ENCODE results near the gene GADD45A. TPM values are rescaled to one million over a fixed set of nuclear protein-coding genes. Genes with fewer than 3 reads are reported as not detected.

The GADD45A gene
- total RNA-seq, 1 donor from 2014 or later: 162 TPM

DNA sequence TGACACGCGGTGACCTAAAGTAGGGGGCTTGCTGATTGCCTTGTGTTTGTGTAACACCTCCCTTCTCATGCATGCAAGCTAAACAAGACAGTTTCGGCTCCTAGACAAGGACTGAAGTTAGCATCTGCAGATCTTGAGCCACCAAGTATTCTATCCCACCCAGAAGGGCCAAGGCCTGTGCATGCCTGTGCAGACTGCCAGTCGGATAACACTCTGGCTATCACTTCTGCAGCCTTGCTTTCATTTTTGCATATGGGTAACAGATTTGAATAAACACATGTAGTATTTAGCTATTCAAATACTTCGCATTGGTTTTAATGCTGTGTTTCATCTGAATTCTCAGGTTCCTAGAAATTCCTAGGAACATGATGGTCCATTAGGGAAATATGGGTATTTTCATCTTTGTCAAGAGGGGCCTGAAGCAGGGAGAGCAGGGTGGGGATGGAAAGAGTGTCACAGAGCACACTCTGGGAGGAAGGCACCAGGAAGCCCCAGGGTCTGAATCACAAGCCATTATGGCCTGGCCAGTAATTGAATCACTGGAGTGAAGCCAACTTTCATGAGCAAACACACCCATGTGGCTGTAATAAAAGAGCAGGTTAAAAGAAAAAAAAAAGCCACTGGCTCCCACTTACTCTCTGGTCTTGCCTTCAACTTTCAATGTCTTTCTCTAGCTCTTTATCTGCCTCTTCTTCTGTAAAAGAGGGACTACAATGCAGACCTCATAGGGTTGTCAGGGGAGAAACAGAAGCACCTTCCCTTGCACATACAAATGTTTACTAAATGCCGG, 28.3 kb downstream of the GADD45A start:
- H3K9ac ChIP-seq (ENCODE audit: low read length): peak overlapping the region; percentile 17
- peak; percentile 84 for DNase-seq (ENCODE audit: low read depth)

DNA sequence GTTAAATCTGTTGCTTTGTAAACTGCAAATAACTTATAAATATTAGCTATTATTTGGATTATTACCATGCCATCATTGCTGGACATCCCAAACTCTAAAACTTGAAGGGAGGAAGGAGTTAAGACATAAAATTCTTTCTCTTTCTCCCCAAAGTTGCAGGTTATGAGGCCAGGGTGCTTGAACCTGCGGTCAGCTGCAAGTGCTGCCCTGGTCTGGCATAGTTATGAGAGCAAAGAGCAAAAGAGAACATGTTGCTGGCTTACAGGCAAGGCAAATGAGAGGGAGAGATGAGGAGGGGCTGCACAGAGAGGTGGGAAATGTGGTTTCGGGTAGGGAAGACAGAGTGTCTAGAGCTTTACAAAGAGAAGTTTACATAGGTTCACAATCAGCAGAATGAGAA, 30.8 kb downstream of the GADD45A start:
- peaks cover 25% of the 10 kb centered on the region for H3K4me1 ChIP-seq (ENCODE audit: insufficient read depth, low read length)
- no peak for DNase-seq (ENCODE audit: low read depth)
- H3K27ac Mint-ChIP-seq (ENCODE audit: unreplicated experiment): no peak overlapping the region
- peaks cover 2% of the 10 kb centered on the region for H3K36me3 Mint-ChIP-seq (ENCODE audit: low read depth, unreplicated experiment)
- H2AFZ ChIP-seq (ENCODE audit: low read depth, low read length): no peak overlapping the region
- peaks cover 36% of the 10 kb centered on the region for H3K4me1 Mint-ChIP-seq (ENCODE audit: low read depth, unreplicated experiment)
- no peaks in the 10 kb centered on the region for H3K27me3 ChIP-seq (ENCODE audit: insufficient read depth, low read length)
- peaks cover 76% of the 10 kb centered on the region for H3K79me2 ChIP-seq (ENCODE audit: insufficient read depth, low read length)
- H4K20me1 ChIP-seq (ENCODE audit: insufficient read depth, low read length): peaks cover 47% of the 10 kb centered on the region
- no peak overlapping the region for H3K4me2 ChIP-seq (ENCODE audit: low read length)
- H3K27me3 Mint-ChIP-seq (ENCODE audit: low read depth, unreplicated experiment): no peaks in the 10 kb centered on the region
- no peak for FAIRE-seq
- no peaks in the 10 kb centered on the region for H3K36me3 ChIP-seq (ENCODE audit: insufficient read depth, low read length)
- H3K4me3 ChIP-seq (ENCODE audit: insufficient read depth, low read depth, low read length): no peak overlapping the region
- TF ChIP-seq, protein P1, sequence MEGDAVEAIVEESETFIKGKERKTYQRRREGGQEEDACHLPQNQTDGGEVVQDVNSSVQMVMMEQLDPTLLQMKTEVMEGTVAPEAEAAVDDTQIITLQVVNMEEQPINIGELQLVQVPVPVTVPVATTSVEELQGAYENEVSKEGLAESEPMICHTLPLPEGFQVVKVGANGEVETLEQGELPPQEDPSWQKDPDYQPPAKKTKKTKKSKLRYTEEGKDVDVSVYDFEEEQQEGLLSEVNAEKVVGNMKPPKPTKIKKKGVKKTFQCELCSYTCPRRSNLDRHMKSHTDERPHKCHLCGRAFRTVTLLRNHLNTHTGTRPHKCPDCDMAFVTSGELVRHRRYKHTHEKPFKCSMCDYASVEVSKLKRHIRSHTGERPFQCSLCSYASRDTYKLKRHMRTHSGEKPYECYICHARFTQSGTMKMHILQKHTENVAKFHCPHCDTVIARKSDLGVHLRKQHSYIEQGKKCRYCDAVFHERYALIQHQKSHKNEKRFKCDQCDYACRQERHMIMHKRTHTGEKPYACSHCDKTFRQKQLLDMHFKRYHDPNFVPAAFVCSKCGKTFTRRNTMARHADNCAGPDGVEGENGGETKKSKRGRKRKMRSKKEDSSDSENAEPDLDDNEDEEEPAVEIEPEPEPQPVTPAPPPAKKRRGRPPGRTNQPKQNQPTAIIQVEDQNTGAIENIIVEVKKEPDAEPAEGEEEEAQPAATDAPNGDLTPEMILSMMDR (IDR thresholded peaks at IDR 0.05; ENCODE audit: insufficient read depth, low read depth, low read length): no peak
- TF ChIP-seq EZH2 (IDR thresholded peaks at IDR 0.05; ENCODE audit: insufficient read depth, low read length): no peak
- H3K27ac ChIP-seq (ENCODE audit: low read depth, low read length): no peak overlapping the region
- H3K9me3 Mint-ChIP-seq (ENCODE audit: unreplicated experiment): no peaks in the 10 kb centered on the region
- no peak overlapping the region for H3K9ac ChIP-seq (ENCODE audit: low read length)
- no peaks in the 10 kb centered on the region for H3K9me3 ChIP-seq (ENCODE audit: insufficient read depth, low read depth, low read length)
- no peak overlapping the region for H3K4me3 Mint-ChIP-seq (ENCODE audit: unreplicated experiment)

More for the DNA sequence above, 28.3 kb downstream of the GADD45A start:
- Mint-ChIP-seq H3K4me1 (ENCODE audit: low read depth, unreplicated experiment) (peaks cover 53% of the 10 kb centered on the region), H3K4me3 (ENCODE audit: unreplicated experiment) (no peak overlapping the region), H3K9me3 (ENCODE audit: unreplicated experiment) (no peaks in the 10 kb centered on the region), H3K27ac (ENCODE audit: unreplicated experiment) (no peak overlapping the region), H3K27me3 (ENCODE audit: low read depth, unreplicated experiment) (no peaks in the 10 kb centered on the region), H3K36me3 (ENCODE audit: low read depth, unreplicated experiment) (peaks cover 2% of the 10 kb centered on the region)
- TF ChIP-seq, protein P1 (IDR thresholded peaks at IDR 0.05; ENCODE audit: insufficient read depth, low read depth, low read length): no peak
- no peak for TF ChIP-seq EZH2 (IDR thresholded peaks at IDR 0.05; ENCODE audit: insufficient read depth, low read length)
- Histone ChIP-seq H3K79me2 (ENCODE audit: insufficient read depth, low read length) (peaks cover 68% of the 10 kb centered on the region), H3K27ac (ENCODE audit: low read depth, low read length) (peak overlapping the region; percentile 9), H3K4me2 (ENCODE audit: low read length) (peak overlapping the region; percentile 44), H3K36me3 (ENCODE audit: insufficient read depth, low read length) (no peaks in the 10 kb centered on the region), H4K20me1 (ENCODE audit: insufficient read depth, low read length) (peaks cover 42% of the 10 kb centered on the region), H3K9me3 (ENCODE audit: insufficient read depth, low read depth, low read length) (no peaks in the 10 kb centered on the region), H3K4me1 (ENCODE audit: insufficient read depth, low read length) (peaks cover 45% of the 10 kb centered on the region), H3K4me3 (ENCODE audit: insufficient read depth, low read depth, low read length) (no peak overlapping the region), H3K27me3 (ENCODE audit: insufficient read depth, low read length) (no peaks in the 10 kb centered on the region), H2AFZ (ENCODE audit: low read depth, low read length) (no peak overlapping the region)
- FAIRE-seq: no peak

DNA sequence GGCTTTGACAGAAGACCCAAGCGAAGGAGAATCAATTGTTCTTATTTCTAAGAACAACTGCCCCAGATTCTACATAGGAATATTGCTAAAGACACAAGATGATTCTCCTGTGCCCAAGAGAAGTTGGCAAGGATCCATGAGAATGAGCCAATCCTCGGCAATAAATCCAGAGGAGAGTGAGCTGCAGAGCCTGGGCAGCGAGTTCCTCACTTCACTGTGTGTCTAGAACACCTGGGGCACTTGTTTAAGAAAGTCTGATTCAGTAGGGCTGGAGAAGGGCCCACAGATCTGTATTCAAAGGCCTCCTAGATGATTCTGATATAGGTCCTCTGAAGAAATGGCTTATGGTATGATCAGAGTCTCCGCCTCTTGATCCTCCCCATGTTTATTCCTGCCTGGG, 31.8 kb downstream of the GADD45A start:
- Mint-ChIP-seq H3K36me3 (ENCODE audit: low read depth, unreplicated experiment) (peaks cover 2% of the 10 kb centered on the region), H3K27me3 (ENCODE audit: low read depth, unreplicated experiment) (no peaks in the 10 kb centered on the region), H3K9me3 (ENCODE audit: unreplicated experiment) (no peaks in the 10 kb centered on the region), H3K4me1 (ENCODE audit: low read depth, unreplicated experiment) (peaks cover 34% of the 10 kb centered on the region), H3K4me3 (ENCODE audit: unreplicated experiment) (no peak overlapping the region), H3K27ac (ENCODE audit: unreplicated experiment) (no peak overlapping the region)
- no peak for FAIRE-seq
- H2AFZ ChIP-seq (ENCODE audit: low read depth, low read length): no peak overlapping the region
- H3K36me3 ChIP-seq (ENCODE audit: insufficient read depth, low read length): no peaks in the 10 kb centered on the region
- H3K27ac ChIP-seq (ENCODE audit: low read depth, low read length): no peak overlapping the region
- H3K9ac ChIP-seq (ENCODE audit: low read length): no peak overlapping the region
- no peak for TF ChIP-seq EZH2 (IDR thresholded peaks at IDR 0.05; ENCODE audit: insufficient read depth, low read length)
- TF ChIP-seq, protein P1 (IDR thresholded peaks at IDR 0.05; ENCODE audit: insufficient read depth, low read depth, low read length): no peak
- peaks cover 77% of the 10 kb centered on the region for H3K79me2 ChIP-seq (ENCODE audit: insufficient read depth, low read length)
- no peak for DNase-seq (ENCODE audit: low read depth)
- no peak overlapping the region for H3K4me2 ChIP-seq (ENCODE audit: low read length)
- H4K20me1 ChIP-seq (ENCODE audit: insufficient read depth, low read length): peaks cover 57% of the 10 kb centered on the region
- no peak overlapping the region for H3K4me3 ChIP-seq (ENCODE audit: insufficient read depth, low read depth, low read length)
- H3K4me1 ChIP-seq (ENCODE audit: insufficient read depth, low read length): peaks cover 22% of the 10 kb centered on the region
- H3K9me3 ChIP-seq (ENCODE audit: insufficient read depth, low read depth, low read length): no peaks in the 10 kb centered on the region
- no peaks in the 10 kb centered on the region for H3K27me3 ChIP-seq (ENCODE audit: insufficient read depth, low read length)
